GM18519 (cell line): Measurements from ENCODE around the gene MYMK.

Experiments used
- ATAC-seq: cut with Tn5 transposase; IDR thresholded peaks from one replicate; pipeline ENCODE4 v1.9.1; 2021; ENCODE audit warnings: mild to moderate bottlenecking, moderate library complexity; ENCODE audit not compliant: unreplicated experiment, low FRiP score

MYMK gene

DNA sequence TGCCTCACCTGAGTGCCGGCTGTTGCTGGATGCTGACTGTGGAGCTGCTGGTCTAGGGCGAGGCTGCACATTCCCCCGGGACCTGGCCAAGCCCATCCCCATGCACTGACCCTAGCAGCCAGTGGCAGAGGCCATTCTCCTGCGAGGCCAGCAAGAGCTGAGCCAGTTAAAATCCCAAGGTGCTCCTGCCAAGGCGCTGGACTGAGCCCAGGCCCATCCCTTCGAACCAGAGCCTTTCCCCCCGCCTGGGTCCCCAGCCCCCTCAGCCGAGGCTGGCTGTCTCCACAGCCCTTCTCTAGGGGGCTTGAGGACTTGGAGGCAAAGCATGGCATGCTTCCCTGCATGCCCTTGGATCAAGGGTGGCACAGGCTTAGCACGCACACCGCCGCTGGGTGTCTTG, 11.3 kb upstream of the MYMK start:
- ATAC-seq, result no peak

DNA sequence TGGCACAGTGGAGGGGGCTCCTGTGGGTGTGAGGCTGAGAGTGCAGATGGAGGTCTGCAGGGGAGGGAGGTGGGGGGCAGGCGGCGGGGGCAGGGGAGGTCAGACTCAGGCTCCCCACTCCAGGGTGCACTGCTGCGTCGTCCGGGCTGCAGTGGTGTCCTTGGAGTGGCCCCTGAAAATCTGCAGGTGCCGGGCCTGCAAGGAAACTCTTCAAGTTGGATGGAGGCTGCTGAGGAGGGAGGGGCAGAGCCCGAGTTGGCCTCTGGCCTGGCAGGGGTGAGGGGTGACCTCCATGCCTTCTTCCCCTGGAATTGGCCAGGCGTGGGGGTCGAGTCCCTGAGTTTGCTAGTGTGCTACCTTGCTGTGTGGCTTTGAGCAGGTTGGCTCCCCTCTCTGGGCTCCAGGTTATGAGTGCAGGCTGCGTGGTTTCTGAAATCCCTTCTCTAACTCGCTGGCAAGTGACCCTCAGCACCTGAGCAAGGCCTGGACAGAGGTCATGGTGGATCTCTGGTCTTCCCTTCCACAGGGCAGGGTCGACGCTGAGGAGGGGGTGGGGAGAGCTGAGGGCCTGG, 10.6 kb upstream of the MYMK start:
- no peak for ATAC-seq

DNA sequence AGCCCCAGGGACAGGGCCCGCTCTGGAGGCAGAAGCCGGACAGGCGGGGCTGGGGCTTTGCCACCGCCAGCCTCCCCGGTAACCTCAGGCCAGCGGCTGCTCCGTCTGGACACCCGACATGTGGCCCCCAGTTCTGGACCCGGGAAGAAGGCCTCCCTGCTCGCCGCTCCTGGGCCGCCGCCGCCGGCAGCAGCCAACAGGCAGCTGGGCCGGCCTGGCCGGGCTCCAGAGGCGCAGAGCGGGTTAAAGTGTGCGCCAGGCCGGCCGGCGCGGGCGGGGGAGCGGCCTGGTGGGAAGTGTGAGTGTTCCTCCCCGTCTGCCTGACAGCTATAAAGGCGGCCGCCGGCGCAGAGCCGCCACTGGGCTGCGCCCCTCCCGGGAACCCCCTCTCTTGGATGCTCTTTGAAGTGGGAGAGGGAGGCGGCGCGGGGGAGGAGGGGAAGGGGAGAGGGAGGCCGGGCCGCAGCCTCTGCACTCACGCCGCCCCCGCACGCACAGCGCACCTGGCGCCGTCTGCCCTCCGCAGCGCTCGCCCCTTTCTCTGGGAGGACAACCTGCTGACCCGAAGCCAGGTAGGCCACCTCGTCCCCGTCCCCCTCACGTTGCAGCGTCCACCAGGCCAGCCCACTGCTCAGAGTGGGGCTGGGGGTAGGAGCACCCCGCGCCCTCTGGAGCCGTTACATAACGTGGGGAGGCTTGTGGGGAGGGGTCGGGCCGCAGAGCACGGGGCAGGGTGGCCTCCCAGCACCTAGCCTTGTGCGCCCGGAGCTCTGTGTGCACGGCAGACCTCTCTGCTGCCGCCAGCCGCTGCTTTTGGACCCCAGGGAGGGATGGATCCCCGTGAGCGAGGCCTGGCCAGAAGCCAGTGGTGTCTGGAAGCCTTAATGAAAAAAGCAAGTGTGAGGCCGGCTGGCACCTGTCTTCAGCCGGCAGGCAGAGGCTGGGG, 9.9 kb upstream of the MYMK start, which contains the start of gene ADAMTSL2:
ADAMTSL2 (plus strand) TSS at position 359 of the 946 bp plus-strand sequence. CDS start 2,009 bp downstream, outside the sequence.
- no peak for ATAC-seq

DNA sequence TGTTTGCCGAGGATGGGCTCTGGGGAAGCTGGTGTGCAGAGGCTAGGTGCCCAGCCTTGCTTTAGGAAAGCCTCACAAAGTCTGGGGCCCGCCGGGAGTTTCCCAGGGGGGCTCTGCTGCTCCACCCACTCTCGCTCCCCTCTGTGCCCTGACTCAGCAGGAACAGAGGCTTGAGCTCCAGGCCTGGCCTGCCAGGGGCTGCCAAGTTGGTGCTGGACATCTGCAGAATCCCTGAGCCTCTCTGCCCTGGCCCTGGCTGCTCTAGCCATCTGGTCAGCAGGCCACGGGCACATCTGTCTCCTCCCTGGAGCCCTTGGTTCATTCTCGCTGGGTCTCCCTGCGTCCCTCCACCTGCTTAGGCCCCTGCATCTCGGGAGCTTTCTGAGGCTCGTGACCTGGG, 9.1 kb upstream of the MYMK start:
- no peak for ATAC-seq

DNA sequence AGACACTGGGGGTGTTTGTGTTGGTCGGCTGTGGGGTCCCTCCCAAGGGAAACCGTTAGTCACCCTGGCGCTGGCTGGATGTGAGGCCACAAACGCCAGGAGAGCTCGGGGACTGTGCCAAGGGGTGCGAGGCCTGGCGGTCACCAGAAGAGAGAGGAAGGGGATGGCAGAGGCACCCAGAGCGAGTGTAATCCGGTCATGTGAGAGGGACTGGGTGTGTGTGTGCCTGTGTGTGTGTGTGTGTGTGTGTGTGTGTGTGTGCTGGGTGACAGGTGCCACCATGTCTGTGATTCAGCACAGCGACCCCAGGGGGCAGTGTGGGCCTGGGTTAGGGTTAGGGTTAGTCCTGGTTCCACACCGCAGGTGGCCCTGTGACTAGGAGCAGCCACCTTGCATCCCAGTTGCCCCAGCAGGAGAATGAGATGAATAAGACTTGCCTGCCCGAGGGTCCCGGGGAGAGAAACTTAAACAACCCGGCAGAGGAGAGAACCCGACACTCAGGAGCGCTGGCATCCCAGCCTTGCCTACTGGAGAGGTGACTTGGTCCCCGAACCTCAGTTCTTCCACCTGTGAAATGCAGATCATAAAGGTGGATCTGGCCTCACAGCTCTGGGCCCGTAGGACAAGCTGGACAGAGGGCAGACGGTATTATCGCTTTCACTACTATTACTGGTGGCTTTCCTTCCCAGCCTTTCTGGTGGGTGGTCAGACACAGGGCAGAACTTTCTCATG, 8.3 kb upstream of the MYMK start:
- ATAC-seq, result no peak

DNA sequence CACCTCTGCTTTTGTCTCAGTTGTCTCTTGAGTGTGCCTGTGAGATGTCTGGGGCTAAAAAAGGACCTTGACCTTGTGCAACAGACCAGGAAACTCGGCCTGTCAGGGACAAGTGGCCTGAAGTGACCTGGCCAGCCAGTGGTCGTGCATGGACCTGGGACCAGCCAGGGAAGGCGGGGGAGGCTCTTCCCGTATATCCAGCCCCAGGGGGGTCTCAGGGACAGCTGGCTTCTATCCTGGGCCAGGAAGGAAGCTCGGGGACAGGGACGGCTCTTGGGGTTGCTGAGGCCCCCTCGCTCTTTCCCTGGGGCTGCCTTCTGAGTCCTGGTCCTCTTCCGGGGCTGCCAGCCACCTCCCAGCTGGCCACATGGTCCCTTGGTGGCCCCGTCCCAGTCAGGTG, 6.5 kb upstream of the MYMK start:
- ATAC-seq, result no peak

DNA sequence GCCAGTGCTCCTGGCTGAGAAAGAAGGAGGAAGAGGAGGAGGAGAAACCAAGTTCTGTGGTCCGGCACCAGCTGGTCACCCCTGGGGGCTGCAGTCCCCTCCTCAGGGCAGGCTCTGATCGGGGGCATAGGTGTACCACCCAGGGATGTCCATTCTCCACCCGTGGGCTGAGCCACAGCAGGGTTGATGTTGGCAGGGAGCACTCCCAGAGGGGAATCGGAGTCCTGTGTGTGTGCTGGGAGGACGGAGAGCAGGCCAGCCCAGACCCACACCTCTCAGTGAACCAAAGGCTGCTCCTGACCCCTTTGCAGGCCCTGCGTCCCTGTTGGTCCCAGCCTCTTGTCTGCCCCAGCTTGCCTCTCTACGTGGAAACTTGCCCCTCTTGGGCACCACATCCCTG, 5.1 kb upstream of the MYMK start:
- ATAC-seq, result no peak

DNA sequence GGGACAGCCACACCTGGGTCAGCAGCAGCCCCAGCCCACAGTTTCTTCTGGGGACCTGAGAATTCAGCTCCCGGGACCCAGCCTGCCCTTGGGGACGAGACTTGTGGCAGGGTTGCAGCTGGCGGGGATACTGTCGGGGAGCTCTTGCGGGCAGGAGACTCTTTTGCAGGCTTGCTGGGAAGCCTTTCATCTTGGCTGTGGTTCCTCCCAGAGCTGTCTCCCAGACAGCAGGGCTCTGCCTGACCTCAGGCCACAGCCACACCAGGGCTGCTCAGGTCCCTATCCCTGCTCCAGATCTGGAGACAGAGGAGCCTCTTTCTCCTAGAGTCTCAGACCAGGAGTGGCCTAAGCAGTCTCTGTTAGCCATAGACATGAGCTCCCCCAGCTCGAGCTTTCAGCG, 4.7 kb upstream of the MYMK start:
- ATAC-seq, result no peak

DNA sequence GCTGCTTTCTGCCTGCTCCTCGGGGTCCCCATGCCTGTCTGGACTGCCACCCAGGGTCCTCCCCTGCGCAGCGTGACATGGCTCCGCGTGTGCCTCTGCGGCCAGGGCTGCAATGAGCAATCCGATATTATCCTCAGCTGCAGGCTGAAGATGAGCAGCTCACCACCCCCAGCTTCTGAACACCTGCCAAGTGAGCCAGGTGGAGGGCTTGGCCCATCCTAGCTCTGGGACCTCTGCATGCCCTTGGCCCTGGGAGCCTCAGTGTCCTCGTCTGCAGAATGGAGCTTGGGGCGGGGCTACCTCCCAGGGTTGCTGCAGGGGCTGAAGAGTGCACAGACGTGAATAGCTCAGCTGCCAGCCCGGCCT, 4.1 kb upstream of the MYMK start:
- ATAC-seq, result no peak

DNA sequence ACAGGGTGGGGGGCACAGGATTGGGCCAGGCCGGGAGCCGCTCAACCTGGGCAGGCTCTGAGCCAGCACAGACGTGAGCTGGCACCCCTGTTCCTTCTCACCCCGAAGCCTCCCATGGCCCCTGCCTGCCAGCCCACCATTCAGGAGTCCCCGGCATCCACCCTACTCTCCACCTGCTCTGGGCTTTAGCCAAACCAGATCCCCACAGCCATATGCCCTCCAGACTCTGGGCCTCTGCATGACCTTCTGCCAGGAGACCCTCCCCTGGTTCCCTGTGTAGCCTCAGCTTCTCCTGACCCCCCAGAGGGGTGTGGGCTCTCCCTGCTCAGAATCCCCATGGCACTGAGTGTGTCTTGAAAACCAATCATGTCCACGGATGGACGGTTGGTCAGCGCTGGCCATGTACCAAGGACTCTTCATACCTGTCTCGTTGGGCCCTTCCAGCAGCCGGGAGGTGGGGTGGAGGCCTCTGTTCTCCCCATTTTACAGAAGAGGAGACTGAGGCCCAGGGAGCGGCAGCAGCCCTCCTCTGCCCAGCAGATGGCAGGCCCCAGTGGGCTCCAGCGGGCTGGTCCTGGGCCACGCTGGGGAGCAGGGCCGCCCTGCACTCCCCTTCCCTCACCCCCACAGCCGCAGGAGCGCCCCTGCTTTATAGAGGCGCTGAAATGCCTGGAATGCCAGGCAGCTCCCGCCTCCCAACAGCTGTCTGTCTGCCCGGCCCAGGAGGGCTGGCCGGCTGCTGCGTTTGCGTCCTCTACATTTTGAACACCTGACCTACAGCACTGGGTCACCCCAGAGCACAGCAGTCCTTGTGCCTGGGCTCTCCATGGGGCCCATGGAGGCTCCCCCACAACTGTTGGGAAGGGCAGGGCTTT, 3.5 kb upstream of the MYMK start:
- ATAC-seq, result no peak

DNA sequence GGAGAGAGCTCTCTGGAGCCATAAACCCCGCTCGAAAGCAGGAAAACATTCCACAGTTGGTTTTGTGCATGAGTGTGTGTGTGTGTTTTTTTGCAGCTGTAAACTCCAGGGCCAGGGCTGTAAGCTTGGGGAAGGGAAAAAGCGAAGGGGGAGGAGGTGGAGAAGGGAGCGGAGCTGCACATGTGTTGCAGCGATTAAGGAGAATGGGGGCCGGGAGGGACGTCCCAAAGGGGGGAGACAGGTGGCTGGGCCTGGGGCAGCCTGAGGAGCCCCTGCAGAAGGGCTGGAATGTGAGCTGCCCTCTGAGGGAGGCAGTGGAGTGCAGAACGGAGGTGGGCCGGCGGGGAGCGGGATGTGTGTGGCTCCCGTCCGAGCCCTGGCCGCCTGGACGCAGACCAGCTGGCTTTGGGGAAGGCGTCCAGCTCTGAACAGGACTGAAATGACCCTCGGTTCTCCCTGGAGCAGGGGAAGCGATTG, 2.7 kb upstream of the MYMK start:
- ATAC-seq, result no peak

DNA sequence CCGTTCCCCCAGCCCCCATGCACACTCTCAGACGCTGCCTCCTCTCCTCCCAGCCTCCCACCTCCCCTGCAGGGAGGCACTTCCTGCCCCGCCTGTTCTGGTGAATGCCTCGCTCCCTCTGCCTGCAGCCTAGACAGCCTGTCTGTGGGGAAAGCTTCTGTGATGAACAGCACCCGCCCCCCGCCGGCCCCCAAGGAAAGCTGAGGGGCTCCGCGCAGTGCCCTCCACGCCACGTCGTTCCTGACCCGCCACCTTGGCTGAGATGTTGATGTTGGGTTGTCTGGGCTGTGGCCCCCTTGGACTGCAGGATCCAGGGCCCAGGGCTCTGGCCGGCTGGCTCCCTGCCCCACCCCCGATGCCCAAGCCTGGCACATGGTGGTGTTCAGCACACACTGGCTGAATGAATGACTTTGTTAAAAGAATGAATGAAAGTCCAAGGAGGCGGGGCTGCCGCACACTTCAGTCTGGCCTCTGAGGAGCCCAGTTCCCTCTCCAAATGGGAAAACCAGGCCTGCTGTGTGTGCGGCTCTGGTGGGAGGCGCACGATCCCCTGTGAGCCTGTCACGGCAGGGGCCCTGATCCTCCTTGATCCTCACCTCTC, 2.1 kb upstream of the MYMK start:
- no peak for ATAC-seq

DNA sequence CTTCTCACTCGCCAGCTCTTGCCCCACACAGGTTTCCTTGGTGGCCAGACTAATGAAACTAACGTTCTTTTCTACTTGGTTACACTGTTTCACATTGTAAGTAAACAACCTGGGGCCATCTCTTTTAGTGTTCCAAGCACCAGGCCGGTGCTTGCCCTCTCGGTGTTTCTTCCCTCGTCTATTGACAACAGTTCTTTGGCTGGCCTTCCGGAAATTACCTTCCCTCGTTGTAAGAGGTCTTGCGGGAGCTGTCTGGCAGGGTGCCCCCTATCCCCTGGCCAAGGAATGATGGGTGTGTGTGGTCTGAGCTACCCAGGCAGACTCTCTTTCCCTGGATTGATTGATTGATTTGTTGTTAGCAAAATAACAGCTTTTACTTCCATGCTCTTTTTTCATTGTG, 918 bp upstream of the MYMK start:
- no peak for ATAC-seq

DNA sequence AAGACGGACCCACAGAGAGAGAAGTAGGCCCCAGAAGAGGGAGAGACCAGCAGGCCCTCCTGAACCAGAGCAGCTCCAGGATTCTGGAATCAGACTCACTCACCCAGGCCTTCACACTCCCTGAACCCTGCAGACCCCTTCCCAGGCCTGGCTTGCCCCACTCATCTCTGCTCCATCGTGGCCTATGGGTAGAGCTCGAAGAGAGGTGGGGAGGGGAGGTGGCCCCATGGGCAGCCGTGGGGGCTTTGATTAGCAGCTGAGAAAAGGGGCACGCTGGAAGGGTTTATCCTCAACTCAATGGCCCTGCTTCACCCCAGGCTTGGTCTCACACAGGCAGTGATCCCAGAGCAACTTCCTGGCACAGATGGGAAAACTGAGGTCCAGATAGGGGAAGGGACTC, 613 bp downstream of the MYMK start:
- ATAC-seq, result no peak

DNA sequence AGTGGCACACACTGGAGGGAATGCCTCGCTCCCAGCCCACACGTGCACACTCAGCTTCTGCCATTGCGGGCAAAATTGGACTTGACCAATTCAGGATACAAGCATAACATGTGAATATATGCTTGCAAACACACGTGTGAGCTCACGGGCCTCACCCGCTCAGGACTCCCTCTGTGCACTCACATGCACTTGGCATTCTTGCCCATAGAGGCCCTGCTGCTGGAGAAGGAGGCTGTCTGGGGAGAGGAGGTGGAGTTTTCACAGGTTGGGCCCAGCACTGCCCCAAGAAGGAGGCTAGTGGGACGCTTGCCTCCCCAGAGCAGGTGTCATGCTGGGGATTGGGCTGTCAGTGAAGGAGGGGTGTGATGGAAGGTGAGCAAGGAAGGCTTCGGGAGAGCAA, 1.7 kb downstream of the MYMK start:
- ATAC-seq, result no peak

DNA sequence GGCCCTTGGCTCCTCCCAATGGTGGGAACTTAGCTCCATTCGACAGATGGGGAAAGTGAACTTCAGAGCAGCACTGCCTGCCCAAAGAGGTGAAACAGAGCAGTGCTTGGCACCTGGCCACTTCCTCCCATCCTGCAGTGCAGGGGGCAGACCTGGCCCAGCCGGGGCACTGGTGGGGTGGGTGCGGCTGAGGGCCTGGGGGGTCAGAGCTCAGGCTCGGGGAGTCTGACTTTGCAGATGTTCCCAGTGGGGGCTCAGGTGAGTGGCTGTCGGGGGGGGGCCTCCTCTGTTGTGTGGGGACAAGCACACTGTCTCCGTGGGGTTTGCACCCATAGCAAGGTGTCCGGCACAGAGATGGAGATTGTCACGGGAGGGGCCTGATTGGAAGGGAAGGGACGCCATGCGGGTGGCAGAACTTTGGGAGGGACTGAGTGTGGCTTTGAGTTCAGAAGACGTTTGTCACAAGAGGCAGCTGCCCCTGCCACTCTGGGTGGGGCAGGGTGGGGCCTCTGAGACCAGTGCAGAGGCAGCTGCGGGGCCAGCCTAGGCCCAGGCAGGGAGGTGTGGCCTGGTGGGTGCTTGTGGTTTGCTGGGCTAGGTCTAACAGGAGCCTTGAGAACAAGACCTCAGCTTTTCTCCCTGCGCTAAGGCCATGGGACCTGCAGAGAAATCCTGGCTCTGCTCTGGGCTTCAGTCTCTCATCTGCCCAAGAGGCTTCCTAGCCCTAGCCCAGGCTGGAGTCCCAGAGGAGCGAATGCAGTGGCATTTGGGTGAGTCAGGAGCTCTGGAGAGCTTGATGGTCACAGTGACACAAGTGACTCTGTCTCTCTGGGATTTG, 2.5 kb downstream of the MYMK start:
- no peak for ATAC-seq

DNA sequence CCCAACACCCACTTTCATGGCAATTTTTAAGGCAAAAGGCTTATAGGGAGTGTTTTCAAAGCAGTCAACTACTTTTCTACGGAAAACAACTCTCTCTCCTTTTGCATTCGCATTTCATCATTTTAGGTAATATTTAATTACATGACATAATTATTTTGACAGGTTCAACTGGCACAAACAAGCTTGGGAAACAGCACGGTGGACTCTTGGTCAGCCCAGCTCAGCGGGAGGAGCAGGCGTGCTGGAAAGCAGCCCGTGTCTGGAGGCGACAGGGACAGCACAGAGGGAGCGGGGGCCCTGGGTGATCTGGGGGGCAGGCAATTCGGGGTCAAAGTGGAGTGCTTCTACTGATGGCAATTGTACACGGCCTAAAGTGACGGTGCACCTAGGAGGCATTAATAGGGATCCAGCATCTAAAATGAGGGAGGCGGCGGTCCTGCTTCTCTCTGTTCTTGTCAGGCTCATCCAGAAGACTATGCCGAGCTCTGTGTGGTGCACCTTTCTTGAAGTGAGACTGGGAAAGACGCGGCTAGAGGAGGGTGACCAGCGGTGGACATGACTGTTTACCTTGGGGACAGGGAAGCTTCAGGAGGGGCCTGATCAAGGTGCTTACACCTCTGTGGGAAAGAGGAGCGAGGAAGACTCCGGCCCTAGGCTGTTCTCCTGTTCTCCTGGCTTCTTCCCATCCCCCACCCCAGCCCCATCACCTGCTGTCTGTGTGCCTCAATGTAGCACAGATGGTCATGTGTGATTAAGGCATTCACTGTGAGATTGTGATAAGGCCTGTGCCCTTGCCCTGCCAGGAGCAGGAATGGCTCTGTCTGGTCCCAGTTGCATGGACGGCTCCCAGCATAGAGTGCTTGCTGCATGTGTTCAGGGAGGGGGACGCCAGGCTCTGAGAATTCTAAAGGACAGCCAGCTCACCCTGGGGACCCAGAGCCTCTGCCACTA, 3.4 kb downstream of the MYMK start:
- ATAC-seq, result no peak
